Psoas muscle (tissue), 8 donors: ENCODE results near the gene PARP11. TPM values are rescaled to one million over a fixed set of nuclear protein-coding genes. Genes with fewer than 3 reads are reported as not detected.

ENCODE experiments used
- ATAC-seq, 4 donors: fragments of 200-7000 bp; cut with Tn5 transposase; one replicate each; pipeline ENCODE4 v1.9.1; 2020; ENCODE audit warnings: moderate library complexity in 3 of 4, mild to moderate bottlenecking in 2 of 4
- DNase-seq, 2 donors: peaks; one replicate each; pipeline ENCODE4 v3.0.0-alpha.2; 2020
- H3K27ac ChIP-seq: fragments of 200-600 bp; one replicate; pipeline ENCODE4 v1.8.0; 2022
- H3K27me3 ChIP-seq, 3 donors: fragments of 200-600 bp in 1 of 3; one replicate each; pipeline versions ENCODE4 v1.6.1 to v1.8.0; 2013 to 2022; ENCODE audit warnings: low read length in 2 of 3, mild to moderate bottlenecking in 2 of 3, moderate library complexity in 1 of 3; ENCODE audit not compliant: insufficient read depth in 3 of 3
- H3K36me3 ChIP-seq, 2 donors: fragments of 200-600 bp in 1 of 2; one replicate each; pipeline versions ENCODE4 v1.6.1 to v1.8.0; 2013 to 2022; ENCODE audit warnings: low read depth in 1 of 2, mild to moderate bottlenecking in 1 of 2, moderate library complexity in 1 of 2; ENCODE audit not compliant: insufficient read depth in 1 of 2
- H3K4me1 ChIP-seq: fragments of 200-600 bp; one replicate; pipeline ENCODE4 v1.8.0; 2022
- H3K4me3 ChIP-seq: fragments of 200-600 bp; one replicate; pipeline ENCODE4 v1.8.0; 2022; ENCODE audit warnings: mild to moderate bottlenecking
- H3K9me3 ChIP-seq: fragments of 200-600 bp; one replicate; pipeline ENCODE4 v1.8.0; 2022
- WGBS, 3 donors: extraction: QIAGEN DNeasy Blood & Tissue Kit; methylation state at CpG; one replicate each; pipeline versions ENCODE4 v1.1.6 to v1.1.7; 2013; 5-methylcytosine and 5-hydroxymethylcytosine counted together
- intact Hi-C, 2 donors: fragments of 100-400 bp; cut with DNase I; formaldehyde crosslinking; loops; one replicate each; pipeline versions ENCODE4 v1.11.0 to v1.14.2; 2022
- polyA plus RNA-seq, 3 donors: library from polyadenylated mRNA; stranded (reverse); fragments of 200-250 nt; gene quantifications; one replicate each; pipeline ENCODE4 v1.2.3, GENCODE V29; 2013
- total RNA-seq, 4 donors: library from RNA; stranded (reverse); fragmentation: NEBNext Ultra II Directional in 2 of 4; extraction: Animal tissue kit (Norgen Biotek cat#: 25700) in 2 of 4; gene quantifications; one replicate each; pipeline versions ENCODE4 v1.2.1 to v1.2.4, GENCODE V29; 2021 to 2023
- TF ChIP-seq, protein P1 (sequence below): fragments of 200-600 bp; IDR thresholded peaks from one replicate; pipeline ENCODE4 v1.8.0; 2022; ENCODE audit warnings: antibody characterized with exemption
- donor health status: healthy with polysubstance abuse.
- donor health status: DM: no; HTN: no; CAD: no; lungs with moderate emphysema.
- donor health status: Bipolar disorder and iron deficiency.
- donor health status: healthy.
- donor health status: DM: yes; HTN: yes; CAD: no.
- donor health status: DM: no; HTN: no; CAD: no.
- donor health status: DM: no; HTN: no; CAD: no.
- donor health status: DM: yes; HTN: yes; CAD: no.

The PARP11 gene
- total and polyA plus RNA-seq, 7 donors, result 0.83 to 4.0 (median 2.6) TPM

DNA sequence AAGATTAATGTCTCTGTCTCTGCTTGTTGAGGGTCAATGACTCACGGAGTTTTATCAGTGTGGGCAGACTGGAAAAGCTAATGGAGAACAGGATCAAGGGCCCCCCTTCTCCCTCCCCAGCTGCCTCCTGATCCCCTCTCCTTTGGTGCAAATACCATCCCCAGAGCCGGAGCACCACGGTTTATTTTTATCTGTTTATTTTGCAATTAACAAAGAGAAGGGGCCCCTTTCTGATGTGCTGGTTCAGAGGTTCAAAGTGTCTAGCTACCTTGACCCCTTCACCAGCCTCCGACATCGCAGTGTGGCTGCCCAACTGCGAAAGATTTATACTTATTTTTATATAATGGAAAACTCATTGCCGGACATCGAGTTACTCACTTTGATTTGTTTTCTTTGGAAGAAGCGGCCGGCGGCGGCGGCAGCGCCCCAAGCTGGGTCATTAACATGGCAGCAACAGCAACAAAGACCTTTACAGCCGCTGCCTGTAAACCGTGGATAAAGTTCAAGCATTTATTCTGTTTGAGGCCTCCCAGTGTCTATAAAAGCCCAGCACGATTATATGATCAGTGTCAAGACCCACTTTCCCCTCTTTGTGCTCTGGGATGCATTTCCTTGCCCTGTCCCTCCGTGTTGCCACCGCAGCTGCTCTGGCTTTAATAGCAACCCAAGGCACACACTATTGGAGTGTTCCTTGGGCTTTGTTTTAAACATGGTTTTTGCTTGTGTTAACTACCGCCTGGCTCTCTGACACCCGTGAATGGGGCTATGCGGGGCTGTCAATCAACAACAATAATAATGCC is 47.4 kb upstream of the PARP11 start:
- H3K4me1 ChIP-seq, result no peaks in the 10 kb centered on the region
- TF ChIP-seq, protein P1, sequence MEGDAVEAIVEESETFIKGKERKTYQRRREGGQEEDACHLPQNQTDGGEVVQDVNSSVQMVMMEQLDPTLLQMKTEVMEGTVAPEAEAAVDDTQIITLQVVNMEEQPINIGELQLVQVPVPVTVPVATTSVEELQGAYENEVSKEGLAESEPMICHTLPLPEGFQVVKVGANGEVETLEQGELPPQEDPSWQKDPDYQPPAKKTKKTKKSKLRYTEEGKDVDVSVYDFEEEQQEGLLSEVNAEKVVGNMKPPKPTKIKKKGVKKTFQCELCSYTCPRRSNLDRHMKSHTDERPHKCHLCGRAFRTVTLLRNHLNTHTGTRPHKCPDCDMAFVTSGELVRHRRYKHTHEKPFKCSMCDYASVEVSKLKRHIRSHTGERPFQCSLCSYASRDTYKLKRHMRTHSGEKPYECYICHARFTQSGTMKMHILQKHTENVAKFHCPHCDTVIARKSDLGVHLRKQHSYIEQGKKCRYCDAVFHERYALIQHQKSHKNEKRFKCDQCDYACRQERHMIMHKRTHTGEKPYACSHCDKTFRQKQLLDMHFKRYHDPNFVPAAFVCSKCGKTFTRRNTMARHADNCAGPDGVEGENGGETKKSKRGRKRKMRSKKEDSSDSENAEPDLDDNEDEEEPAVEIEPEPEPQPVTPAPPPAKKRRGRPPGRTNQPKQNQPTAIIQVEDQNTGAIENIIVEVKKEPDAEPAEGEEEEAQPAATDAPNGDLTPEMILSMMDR, result no peak
- H3K27me3 ChIP-seq, result peaks cover 0 to 36% (median 6%) of the 10 kb centered on the region in 3 donors
- DNase-seq (no peak), ATAC-seq (no peak)
- intact Hi-C loops, result no loop called here
- H3K4me3 ChIP-seq, result no peak overlapping the region
- 55 to 58% (median 55%) methylated on average over 22 of the region's 22 CpGs for WGBS, 3 donors
- H3K27ac ChIP-seq, result no peak overlapping the region
- H3K9me3 ChIP-seq, result no peaks in the 10 kb centered on the region
- H3K36me3 ChIP-seq, result no peaks in the 10 kb centered on the region

DNA sequence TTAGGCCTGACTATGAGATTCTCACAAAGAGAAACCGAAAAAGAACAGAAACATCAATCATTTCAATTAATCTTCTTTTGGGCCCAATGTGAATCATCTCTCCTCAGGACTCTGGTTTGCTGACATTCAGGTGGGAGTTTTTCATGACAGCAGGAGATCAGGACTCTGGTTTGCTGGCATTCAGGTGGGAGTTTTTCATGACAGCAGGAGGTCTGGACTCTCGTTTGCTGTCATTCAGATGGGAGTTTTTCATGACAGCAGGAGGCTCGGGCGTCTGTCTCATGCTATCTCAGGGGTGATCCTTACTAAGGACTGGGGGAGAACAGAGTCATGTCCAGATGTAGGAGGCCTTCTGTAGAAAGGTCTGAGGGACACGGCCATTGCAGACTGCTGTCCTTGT is 40.1 kb upstream of the PARP11 start:
- TF ChIP-seq, protein P1, result no peak
- Histone ChIP-seq H3K4me1 (no peaks in the 10 kb centered on the region), H3K9me3 (no peaks in the 10 kb centered on the region), H3K27ac (no peak overlapping the region), H3K36me3 (no peaks in the 10 kb centered on the region), H3K4me3 (no peak overlapping the region), H3K27me3 (peaks cover 0 to 3% (median 0%) of the 10 kb centered on the region in 3 donors)
- WGBS, 3 donors, result 83 to 86% (median 84%) methylated on average over 5 of the region's 5 CpGs
- intact Hi-C loops, result no loop called here
- DNase-seq (no peak), ATAC-seq (no peak)

DNA sequence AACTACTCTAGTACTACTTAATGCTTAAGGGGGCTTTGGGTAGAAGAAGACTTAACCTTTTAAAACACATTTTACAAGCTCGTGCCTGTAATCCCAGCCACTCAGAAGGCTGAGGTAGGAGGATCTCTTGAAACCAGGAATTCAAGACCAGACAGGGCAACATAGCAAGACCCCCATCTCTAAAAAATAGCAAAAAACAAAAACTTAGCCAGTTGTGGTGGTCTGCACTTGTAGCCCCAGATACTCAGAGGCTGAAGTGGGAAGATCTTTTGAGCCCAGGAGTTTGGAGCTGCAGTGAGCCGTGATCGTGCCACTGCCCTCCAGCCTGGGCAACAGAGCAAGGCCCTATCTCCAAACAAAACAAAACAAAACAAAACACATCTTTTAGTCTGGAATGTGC is 39.7 kb upstream of the PARP11 start:
- intact Hi-C loops, result no loop called here

DNA sequence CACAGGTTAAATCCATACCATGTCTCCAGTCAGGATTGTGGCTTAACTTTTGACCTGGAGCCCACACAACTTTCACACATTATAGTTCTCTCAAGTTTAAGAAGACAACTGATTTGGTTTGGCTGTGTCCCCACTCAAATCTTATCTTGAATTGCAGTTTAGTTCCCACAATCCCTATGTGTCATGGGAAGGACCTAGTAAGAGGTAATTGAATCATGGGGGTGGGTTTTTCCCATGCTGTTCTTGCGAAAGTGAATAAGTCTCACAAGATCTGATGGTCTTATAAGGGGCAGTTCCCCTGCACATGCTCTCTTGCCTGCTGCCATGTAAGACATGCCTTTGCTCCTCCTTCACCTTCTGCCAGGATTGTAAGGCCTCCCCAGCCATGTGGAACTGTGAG is 38.2 kb upstream of the PARP11 start:
- Histone ChIP-seq H3K4me3 (no peak overlapping the region), H3K36me3 (no peaks in the 10 kb centered on the region), H3K9me3 (no peaks in the 10 kb centered on the region), H3K27me3 (peaks cover 0 to 3% (median 0%) of the 10 kb centered on the region in 3 donors), H3K27ac (no peak overlapping the region), H3K4me1 (no peaks in the 10 kb centered on the region)
- DNase-seq (no peak), ATAC-seq (no peak)
- intact Hi-C loops, result no loop called here
- TF ChIP-seq, protein P1, result no peak
- 97 to 100% (median 100%) methylated on average over 1 of the region's 1 CpG for WGBS, 3 donors

More for the DNA sequence above, 39.7 kb upstream of the PARP11 start:
- DNase-seq (no peak), ATAC-seq (no peak)
- Histone ChIP-seq H3K27ac (no peak overlapping the region), H3K27me3 (peaks cover 0 to 3% (median 0%) of the 10 kb centered on the region in 3 donors), H3K9me3 (no peaks in the 10 kb centered on the region), H3K4me3 (no peak overlapping the region), H3K36me3 (no peaks in the 10 kb centered on the region), H3K4me1 (no peaks in the 10 kb centered on the region)
- WGBS, 3 donors, result 90 to 95% (median 94%) methylated on average over 3 of the region's 3 CpGs
- TF ChIP-seq, protein P1, result no peak
